Lower lobe of right lung (tissue), 2 donors: ENCODE measurements around the gene ATP2A2. TPM values are rescaled to one million over a fixed set of nuclear protein-coding genes. Genes with fewer than 3 reads are reported as not detected.

Source experiments
- ATAC-seq, 2 donors: fragments of 200-7000 bp; cut with Tn5 transposase; one replicate each; pipeline ENCODE4 v1.9.1; 2020 to 2022; ENCODE audit warnings: mild to moderate bottlenecking in 2 of 2, moderate library complexity in 2 of 2
- DNase-seq: peaks from one replicate; pipeline ENCODE4 v3.0.0-alpha.2; 2020
- H3K27ac ChIP-seq: fragments of 200-600 bp; one replicate; pipeline ENCODE4 v1.8.0; 2022
- H3K27me3 ChIP-seq: fragments of 200-600 bp; one replicate; pipeline ENCODE4 v1.8.0; 2022; ENCODE audit warnings: low read depth
- H3K36me3 ChIP-seq: fragments of 200-600 bp; one replicate; pipeline ENCODE4 v1.8.0; 2022; ENCODE audit warnings: mild to moderate bottlenecking
- H3K4me1 ChIP-seq: fragments of 200-600 bp; one replicate; pipeline ENCODE4 v1.8.0; 2022
- H3K4me3 ChIP-seq: fragments of 200-600 bp; one replicate; pipeline ENCODE4 v1.8.0; 2022; ENCODE audit warnings: mild to moderate bottlenecking
- H3K9me3 ChIP-seq: fragments of 200-600 bp; one replicate; pipeline ENCODE4 v1.8.0; 2022
- CTCF ChIP-seq: fragments of 200-600 bp; IDR thresholded peaks from one replicate; pipeline ENCODE4 v1.8.0; 2022; ENCODE audit warnings: antibody characterized with exemption, mild to moderate bottlenecking
- intact Hi-C: fragments of 100-400 bp; cut with DNase I; formaldehyde crosslinking; loops from one replicate; pipeline ENCODE4 v1.11.0; 2022
- total RNA-seq: library from RNA; stranded (reverse); fragmentation: NEBNext Ultra II Directional; extraction: Animal tissue kit (Norgen Biotek cat#: 25700); gene quantifications from one replicate; pipeline ENCODE4 v1.2.1, GENCODE V29; 2021
- donor health status: DM: no; HTN: yes; CAD: no; lungs with severe emphysema.

ATP2A2 gene
- total RNA-seq, 1 donor from 2014 or later = 156 TPM

DNA sequence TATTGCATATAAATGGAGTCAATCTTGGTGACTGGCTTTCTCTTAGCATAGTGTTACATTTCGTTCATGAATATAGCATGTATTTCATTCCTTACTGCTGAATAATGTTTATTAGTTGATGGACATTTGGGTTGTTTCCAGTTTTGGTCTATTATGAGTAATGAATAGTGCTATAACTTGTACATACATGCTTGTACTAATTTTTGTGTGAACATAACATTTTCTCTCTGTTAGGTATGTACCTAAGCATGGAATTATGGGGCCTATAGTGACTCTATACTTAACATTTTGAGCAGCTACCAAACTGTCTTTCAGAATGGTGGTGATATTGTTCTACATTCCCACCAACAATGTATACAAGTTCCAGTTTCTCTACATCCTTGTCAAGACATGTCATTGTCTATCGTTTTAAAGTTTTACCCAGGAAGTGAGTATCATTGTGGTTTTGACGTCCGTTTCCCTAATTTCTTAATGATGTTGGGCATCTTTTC is 23.1 kb downstream of the ATP2A2 start:
- no peak for ATAC-seq
- Histone ChIP-seq H3K36me3 (peaks cover 80% of the 10 kb centered on the region), H3K27ac (no peak overlapping the region), H3K27me3 (no peaks in the 10 kb centered on the region), H3K4me1 (peaks cover 22% of the 10 kb centered on the region), H3K9me3 (no peaks in the 10 kb centered on the region), H3K4me3 (no peak overlapping the region)
- no peak for DNase-seq
- TF ChIP-seq CTCF = no peak
- intact Hi-C loops = no loop called here

DNA sequence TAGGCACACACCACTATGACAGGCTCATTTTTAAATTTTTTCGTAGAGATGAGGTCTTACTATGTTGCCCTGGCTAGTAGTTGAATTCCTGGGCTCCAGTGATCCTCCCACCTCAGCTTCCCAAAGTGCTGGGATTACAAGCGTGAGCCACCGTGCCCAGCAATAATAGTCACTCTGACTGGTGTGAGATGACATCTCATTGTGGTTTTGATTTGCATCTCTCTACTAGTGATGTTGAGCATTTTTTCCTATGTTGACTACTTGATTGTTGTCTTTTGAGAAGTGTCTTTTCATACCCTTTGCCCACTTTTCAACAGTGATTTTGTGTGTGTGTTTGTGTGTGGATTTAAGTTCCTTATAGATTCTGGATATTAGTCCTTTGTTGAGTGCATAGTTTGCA is 26.3 kb downstream of the ATP2A2 start:
- Histone ChIP-seq H3K9me3 (no peaks in the 10 kb centered on the region), H3K4me1 (peaks cover 22% of the 10 kb centered on the region), H3K4me3 (no peak overlapping the region), H3K27me3 (no peaks in the 10 kb centered on the region), H3K36me3 (peaks cover 62% of the 10 kb centered on the region), H3K27ac (no peak overlapping the region)
- no peak for DNase-seq
- ATAC-seq = no peak
- intact Hi-C loops = no loop called here
- TF ChIP-seq CTCF = no peak

GRCh38 chr12:110310763-110311162 is 29.7 kb downstream of the ATP2A2 start:
- Histone ChIP-seq H3K9me3 (no peaks in the 10 kb centered on the region), H3K4me1 (peaks cover 35% of the 10 kb centered on the region), H3K27me3 (no peaks in the 10 kb centered on the region), H3K27ac (no peak overlapping the region), H3K4me3 (no peak overlapping the region), H3K36me3 (peaks cover 29% of the 10 kb centered on the region)
- no peak for TF ChIP-seq CTCF
- DNase-seq (no peak), ATAC-seq (no peak)
- intact Hi-C loops = no loop called here

DNA sequence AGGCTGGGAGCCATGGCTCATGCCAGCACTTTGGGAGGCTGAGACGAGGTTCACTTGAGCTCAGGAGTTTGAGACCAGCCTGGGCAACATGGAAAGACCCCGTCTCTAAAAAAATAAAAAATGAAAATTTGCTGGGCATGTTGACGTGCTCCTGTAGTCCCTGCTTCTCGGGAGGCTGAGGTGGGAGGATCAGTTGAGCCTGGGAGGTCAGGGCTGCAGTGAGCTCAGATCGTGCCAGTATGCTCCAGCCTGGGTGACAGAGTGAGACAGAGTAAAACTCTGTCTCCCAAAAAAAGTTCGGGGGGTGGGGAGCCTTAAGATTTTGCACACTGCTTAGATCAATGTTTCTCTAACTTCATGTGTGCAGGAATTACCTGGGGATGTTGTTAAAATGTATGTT is 30.9 kb downstream of the ATP2A2 start:
- DNase-seq (no peak), ATAC-seq (no peak)
- H3K27me3 ChIP-seq = no peaks in the 10 kb centered on the region
- no peak overlapping the region for H3K4me3 ChIP-seq
- no peak for TF ChIP-seq CTCF
- intact Hi-C loops = no loop called here
- no peak overlapping the region for H3K27ac ChIP-seq
- H3K4me1 ChIP-seq = peaks cover 46% of the 10 kb centered on the region
- H3K9me3 ChIP-seq = no peaks in the 10 kb centered on the region
- peaks cover 22% of the 10 kb centered on the region for H3K36me3 ChIP-seq

DNA sequence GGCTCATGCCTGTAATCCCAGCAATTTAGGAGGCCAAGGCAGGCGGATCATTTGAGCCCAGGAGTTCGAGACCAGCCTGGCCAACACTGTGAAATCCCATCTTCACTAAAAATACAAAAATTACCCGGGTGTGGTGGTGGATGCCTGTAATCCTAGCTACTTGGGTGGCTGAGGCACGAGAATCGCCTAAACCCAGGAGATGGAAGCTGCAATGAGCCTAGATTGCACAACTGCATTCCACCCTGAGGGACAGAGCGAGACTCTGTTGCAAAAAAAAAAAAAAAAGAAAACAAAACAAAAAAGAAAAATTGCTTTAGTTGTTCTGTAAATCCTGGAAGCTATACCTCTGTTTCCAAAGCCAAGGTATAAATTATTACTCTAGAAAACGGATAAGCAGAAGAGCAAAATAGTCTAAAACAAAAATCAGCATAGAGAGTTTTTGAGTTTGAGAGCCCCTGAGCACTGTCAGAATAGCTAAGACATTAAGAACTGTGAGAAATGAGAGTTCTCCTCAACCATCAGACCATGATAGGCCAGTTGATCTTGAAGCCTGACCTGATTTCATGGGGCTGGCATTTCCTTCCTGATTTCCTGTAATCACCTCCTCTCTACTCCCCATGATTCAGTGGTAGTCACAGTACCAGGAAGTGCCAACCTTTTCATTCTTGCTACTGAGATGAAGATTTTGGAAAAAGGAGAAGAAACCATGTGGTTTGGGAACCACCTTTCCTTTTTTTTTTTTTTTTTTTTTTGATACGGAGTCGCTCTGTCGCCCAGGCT is 31.7 kb downstream of the ATP2A2 start:
- Histone ChIP-seq H3K4me1 (peaks cover 55% of the 10 kb centered on the region), H3K4me3 (no peak overlapping the region), H3K27me3 (no peaks in the 10 kb centered on the region), H3K36me3 (peaks cover 13% of the 10 kb centered on the region), H3K9me3 (no peaks in the 10 kb centered on the region), H3K27ac (no peak overlapping the region)
- TF ChIP-seq CTCF = no peak
- no peak for DNase-seq
- intact Hi-C loops = no loop called here
- peak; percentile 43 to 59 for ATAC-seq
